GM23248 (cell line): ENCODE data around the gene FHL3.

Experiments
- EZH2 ChIP-seq: fragments of 200-600 bp; sonication (generic); IDR thresholded peaks from 2 replicates; pipeline ENCODE4 v1.6.1; 2018; ENCODE audit warnings: antibody characterized with exemption, mild to moderate bottlenecking; ENCODE audit not compliant: insufficient read depth, poor library complexity, severe bottlenecking
- EZH2phosphoT487 ChIP-seq: fragments of 200-600 bp; sonication (generic); IDR thresholded peaks from 2 replicates; pipeline ENCODE4 v1.6.1; 2018; ENCODE audit warnings: antibody characterized with exemption, moderate library complexity, mild to moderate bottlenecking, low read depth; ENCODE audit not compliant: insufficient read depth

GRCh38 chr1:38045401-38046332 is 40.4 kb upstream of the FHL3 start:
- TF ChIP-seq EZH2, result peak; percentile 81
- peak; percentile 71; the same call in 1 of the 2 replicates for TF ChIP-seq EZH2phosphoT487
